GM23248 (cell line): Measurements from ENCODE around the gene PALM3. TPM values are rescaled to one million over a fixed set of nuclear protein-coding genes. Genes with fewer than 3 reads are reported as not detected.

Experiments
- DNase-seq: peaks from one replicate; pipeline ENCODE4 v3.0.0-alpha.2; 2015
- H2AFZ ChIP-seq: fragments of 200-600 bp; sonication (generic); 2 replicates; pipeline ENCODE4 v1.6.1; 2016; ENCODE audit warnings: antibody characterized with exemption
- H3F3A ChIP-seq: fragments of 200-600 bp; sonication (generic); 2 replicates; pipeline ENCODE4 v1.6.1; 2016; ENCODE audit warnings: mild to moderate bottlenecking, antibody characterized with exemption, mixed run types; ENCODE audit not compliant: insufficient read depth
- H3K27ac ChIP-seq: fragments of 200-600 bp; sonication (generic); 2 replicates; pipeline ENCODE4 v1.5.1; 2016; ENCODE audit warnings: mild to moderate bottlenecking
- H3K27me3 ChIP-seq: fragments of 200-600 bp; sonication (generic); replicated peaks from 2 replicates; pipeline ENCODE4 v1.6.1; 2016; ENCODE audit warnings: mild to moderate bottlenecking; ENCODE audit not compliant: insufficient read depth
- H3K36me3 ChIP-seq: fragments of 200-600 bp; sonication (generic); 2 replicates; pipeline ENCODE4 v1.6.1; 2016; ENCODE audit warnings: low read depth, mild to moderate bottlenecking
- H3K4me1 ChIP-seq: fragments of 200-600 bp; sonication (generic); 2 replicates; pipeline ENCODE4 v1.6.1; 2016; ENCODE audit warnings: mild to moderate bottlenecking; ENCODE audit not compliant: insufficient read depth
- H3K4me2 ChIP-seq: fragments of 200-600 bp; sonication (generic); one replicate; pipeline ENCODE4 v1.6.1; 2016; ENCODE audit warnings: mild to moderate bottlenecking; ENCODE audit not compliant: unreplicated experiment
- H3K4me3 ChIP-seq: fragments of 200-600 bp; sonication (generic); 2 replicates; pipeline ENCODE4 v1.5.1; 2016; ENCODE audit warnings: mild to moderate bottlenecking
- H3K79me2 ChIP-seq: fragments of 200-600 bp; sonication (generic); 2 replicates; pipeline ENCODE4 v1.6.1; 2016; ENCODE audit warnings: mild to moderate bottlenecking; ENCODE audit not compliant: insufficient read depth
- H3K9ac ChIP-seq: fragments of 200-600 bp; sonication (generic); 2 replicates; pipeline ENCODE4 v1.6.1; 2016; ENCODE audit warnings: mild to moderate bottlenecking
- H3K9me2 ChIP-seq: fragments of 200-600 bp; sonication (generic); 2 replicates; pipeline ENCODE4 v1.6.1; 2016; ENCODE audit warnings: mixed run types, mild to moderate bottlenecking, moderate library complexity; ENCODE audit not compliant: insufficient read depth
- H3K9me3 ChIP-seq: fragments of 200-600 bp; sonication (generic); one replicate; pipeline ENCODE4 v1.6.1; 2017; ENCODE audit warnings: low read depth
- H4K20me1 ChIP-seq: fragments of 200-600 bp; sonication (generic); 2 replicates; pipeline ENCODE4 v1.6.0; 2016; ENCODE audit not compliant: insufficient read depth
- EZH2 ChIP-seq: fragments of 200-600 bp; sonication (generic); IDR thresholded peaks from 2 replicates; pipeline ENCODE4 v1.6.1; 2018; ENCODE audit warnings: antibody characterized with exemption, mild to moderate bottlenecking; ENCODE audit not compliant: insufficient read depth, poor library complexity, severe bottlenecking
- EZH2phosphoT487 ChIP-seq: fragments of 200-600 bp; sonication (generic); IDR thresholded peaks from 2 replicates; pipeline ENCODE4 v1.6.1; 2018; ENCODE audit warnings: antibody characterized with exemption, moderate library complexity, mild to moderate bottlenecking, low read depth; ENCODE audit not compliant: insufficient read depth
- WGBS, 2 experiments: methylation state at CpG; one replicate each; pipeline ENCODE4 v1.1.6; 2015 to 2017; ENCODE audit warnings: low lambda C conversion rate in 2 of 2, low coverage in 1 of 2; ENCODE audit errors: missing lambda C conversion rate in 2 of 2; 5-methylcytosine and 5-hydroxymethylcytosine counted together
- in situ Hi-C: fragments of 300-500 bp; cut with MboI; formaldehyde crosslinking; loops from 2 replicates; pipeline ENCODE4 v1.15.0; 2020
- polyA plus RNA-seq: library from polyadenylated mRNA; unstranded; fragments of >200 nt; fragmentation: Nextera tagmentation; extraction: Ambion mirVana; gene quantifications from 2 replicates; pipeline ENCODE4 v1.2.1, GENCODE V29; 2016
- total RNA-seq: library from RNA; depleted of rRNA; stranded (reverse); fragments of >200 nt; shearing (Covaris generic); gene quantifications from 2 replicates; pipeline ENCODE4 v1.2.3, GENCODE V29; 2014

PALM3 gene
- total and polyA plus RNA-seq, 2 experiments from 2014 or later = 0.15 TPM; not detected in 1

DNA sequence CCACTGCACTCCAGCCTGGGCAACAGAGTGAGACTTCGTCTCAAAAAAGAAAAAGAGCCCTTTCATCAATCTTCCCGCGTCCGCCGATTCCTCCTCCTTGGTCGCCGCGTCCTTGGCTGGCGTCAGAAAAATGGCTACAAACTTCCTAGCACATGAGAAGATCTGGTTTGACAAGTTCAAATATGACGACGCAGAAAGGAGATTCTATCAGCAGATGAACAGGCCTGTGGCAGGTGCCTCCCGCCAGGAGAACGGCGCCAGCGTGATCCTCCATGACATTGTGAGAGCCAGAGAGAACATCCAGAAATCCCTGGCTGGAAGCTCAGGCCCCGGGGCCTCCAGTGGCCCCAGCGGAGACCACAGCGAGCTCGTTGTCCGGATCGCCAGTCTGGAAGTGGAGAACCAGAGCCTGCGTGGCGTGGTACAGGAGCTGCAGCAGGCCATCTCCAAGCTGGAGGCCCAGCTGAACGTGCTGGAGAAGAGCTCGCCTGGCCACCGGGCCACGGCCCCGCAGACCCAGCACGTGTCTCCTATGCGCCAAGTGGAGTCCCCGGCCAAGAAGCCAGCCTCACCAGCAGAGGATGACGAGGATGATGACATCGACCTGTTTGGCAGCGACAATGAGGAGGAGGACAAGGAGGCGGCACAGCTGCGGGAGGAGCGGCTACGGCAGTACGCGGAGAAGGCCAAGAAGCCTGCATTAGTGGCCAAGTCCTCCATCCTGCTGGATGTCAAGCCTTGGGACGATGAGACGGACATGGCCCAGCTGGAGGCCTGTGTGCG, 8.6 kb upstream of the PALM3 start:
- no peaks in the 10 kb centered on the region for H3K9me3 ChIP-seq
- no peak for DNase-seq
- 94 to 95% methylated on average over 38 to 42 of the region's 43 CpGs for WGBS, 2 experiments
- H3K9ac ChIP-seq = no peak overlapping the region
- H3K79me2 ChIP-seq = no peaks in the 10 kb centered on the region
- no peaks in the 10 kb centered on the region for H3K9me2 ChIP-seq
- no peaks in the 10 kb centered on the region for H3F3A ChIP-seq
- TF ChIP-seq EZH2phosphoT487 (no peak), EZH2 (no peak)
- H3K4me1 ChIP-seq = peaks cover 3% of the 10 kb centered on the region
- H3K4me2 ChIP-seq = no peak overlapping the region
- no peak overlapping the region for H2AFZ ChIP-seq
- no peaks in the 10 kb centered on the region for H4K20me1 ChIP-seq
- no peak overlapping the region for H3K4me3 ChIP-seq
- H3K36me3 ChIP-seq = no peaks in the 10 kb centered on the region
- in situ Hi-C loops = loop anchor here (10.0 kb wide), 1 partner anchor 186 kb away; no protein-coding TSS in a partner anchor
- H3K27ac ChIP-seq = no peak overlapping the region
- H3K27me3 ChIP-seq = no peaks in the 10 kb centered on the region

DNA sequence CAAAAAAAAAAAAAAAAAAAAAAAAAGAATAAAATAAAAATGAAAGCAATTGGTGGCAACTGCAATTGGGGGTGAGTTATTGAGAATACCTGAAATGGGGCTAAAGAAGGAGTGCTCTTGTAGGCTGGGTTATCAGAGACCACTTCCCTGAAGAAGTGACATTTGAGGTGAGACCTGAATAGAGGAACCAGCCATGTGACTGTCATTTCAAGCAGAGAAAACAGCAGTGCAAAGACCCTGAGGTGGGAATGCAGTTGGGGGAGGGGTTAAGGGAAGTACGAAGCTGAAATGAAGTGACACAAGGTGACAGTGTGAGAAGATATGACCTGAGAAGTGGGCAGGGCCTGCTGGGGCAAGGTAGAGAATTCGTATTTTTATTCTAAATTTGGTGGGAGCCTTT, 4.3 kb upstream of the PALM3 start:
- H3K36me3 ChIP-seq = no peaks in the 10 kb centered on the region
- WGBS, 2 experiments = 43 to 46% methylated on average over 2 of the region's 2 CpGs

DNA sequence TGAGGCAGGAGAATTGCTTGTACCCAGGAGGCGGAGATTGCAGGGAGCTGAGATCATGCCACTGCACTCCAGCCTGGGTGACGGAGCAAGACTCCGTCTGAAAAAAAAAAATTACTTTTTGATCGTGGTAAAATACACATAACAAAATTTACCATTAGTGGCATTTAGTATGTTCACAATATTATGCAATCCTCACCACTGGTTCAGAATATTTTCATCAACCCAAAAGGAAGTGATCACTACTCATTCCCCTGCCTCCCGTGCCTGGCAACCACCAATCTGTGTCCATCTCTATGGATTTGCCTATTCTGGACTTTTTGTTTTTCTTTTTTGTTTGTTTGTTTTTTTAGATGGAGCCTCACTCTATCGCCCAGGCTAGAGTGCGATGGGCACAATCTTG, 1.2 kb upstream of the PALM3 start:
- WGBS, 2 experiments = 56 to 58% methylated on average over 7 of the region's 7 CpGs
- Histone ChIP-seq H3K4me3 (no peak overlapping the region), H2AFZ (no peak overlapping the region), H3K27me3 (peaks cover 11% of the 10 kb centered on the region; the same call in 1 of the 2 replicates), H4K20me1 (no peaks in the 10 kb centered on the region), H3K9me3 (no peaks in the 10 kb centered on the region), H3K36me3 (no peaks in the 10 kb centered on the region), H3K79me2 (no peaks in the 10 kb centered on the region), H3K27ac (no peak overlapping the region), H3K4me2 (no peak overlapping the region), H3K4me1 (no peaks in the 10 kb centered on the region), H3F3A (no peaks in the 10 kb centered on the region), H3K9ac (no peak overlapping the region), H3K9me2 (no peaks in the 10 kb centered on the region)
- no peak for TF ChIP-seq EZH2phosphoT487
- DNase-seq = peak; percentile 56
- in situ Hi-C loops = no loop called here

More for the DNA sequence above, 4.3 kb upstream of the PALM3 start:
- in situ Hi-C loops = no loop called here
- no peak overlapping the region for H3K27ac ChIP-seq
- H3K79me2 ChIP-seq = no peaks in the 10 kb centered on the region
- H3F3A ChIP-seq = no peaks in the 10 kb centered on the region
- no peak overlapping the region for H3K4me2 ChIP-seq
- DNase-seq = no peak
- TF ChIP-seq EZH2 (no peak), EZH2phosphoT487 (no peak)
- no peaks in the 10 kb centered on the region for H3K4me1 ChIP-seq
- H3K27me3 ChIP-seq = no peaks in the 10 kb centered on the region
- H3K4me3 ChIP-seq = no peak overlapping the region
- H3K9me2 ChIP-seq = no peaks in the 10 kb centered on the region
- H2AFZ ChIP-seq = 0 out of 2 replicates have a peak overlapping the region, but pooled peaks have one; percentile 1
- H3K9ac ChIP-seq = no peak overlapping the region
- H3K9me3 ChIP-seq = no peaks in the 10 kb centered on the region
- no peaks in the 10 kb centered on the region for H4K20me1 ChIP-seq

DNA sequence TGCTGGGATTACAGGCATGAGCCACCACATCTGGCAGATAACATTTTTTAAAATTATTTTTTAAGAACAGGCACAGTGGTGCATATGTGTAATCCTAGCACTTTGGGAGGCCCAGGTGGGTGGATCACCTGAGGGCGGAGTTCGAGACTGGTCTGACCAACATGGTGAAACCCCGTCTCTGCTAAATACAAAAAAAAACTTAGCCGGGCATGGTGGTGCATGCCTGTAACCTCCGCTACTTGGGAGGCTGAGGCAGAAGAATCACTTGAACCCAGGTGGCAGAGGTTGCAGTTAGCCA, 631 bp upstream of the PALM3 start:
- H2AFZ ChIP-seq = no peak overlapping the region
- H3K4me1 ChIP-seq = no peaks in the 10 kb centered on the region
- no peak for DNase-seq
- H3K4me2 ChIP-seq = no peak overlapping the region
- no peaks in the 10 kb centered on the region for H3K9me2 ChIP-seq
- 79 to 83% methylated on average over 5 of the region's 5 CpGs for WGBS, 2 experiments
- H3K9me3 ChIP-seq = no peaks in the 10 kb centered on the region
- no peak overlapping the region for H3K27ac ChIP-seq
- in situ Hi-C loops = no loop called here
- H3K79me2 ChIP-seq = no peaks in the 10 kb centered on the region
- no peak for TF ChIP-seq EZH2phosphoT487
- no peak for TF ChIP-seq EZH2
- H3K4me3 ChIP-seq = no peak overlapping the region
- H4K20me1 ChIP-seq = no peaks in the 10 kb centered on the region
- no peaks in the 10 kb centered on the region for H3F3A ChIP-seq
- H3K36me3 ChIP-seq = no peaks in the 10 kb centered on the region
- peaks cover 12% of the 10 kb centered on the region; the same call in 1 of the 2 replicates for H3K27me3 ChIP-seq
- H3K9ac ChIP-seq = no peak overlapping the region
